Neuronal stem cell (in vitro differentiated cells): ENCODE measurements around the gene BMP6.

ENCODE experiments used
- DNase-seq: peaks from one replicate; pipeline ENCODE4 v3.0.0-alpha.2; 2013; ENCODE audit warnings: low spot score
- H2AFZ ChIP-seq: one replicate; pipeline ENCODE4 v1.6.1; 2013; ENCODE audit warnings: mild to moderate bottlenecking, low read length, inconsistent platforms
- H2AK5ac ChIP-seq: 2 replicates; pipeline ENCODE4 v1.6.1; 2013; ENCODE audit warnings: low read depth, mild to moderate bottlenecking, inconsistent platforms, low read length, moderate library complexity, mixed read lengths
- H2BK120ac ChIP-seq: 2 replicates; pipeline ENCODE4 v1.6.1; 2013; ENCODE audit warnings: low read depth, mild to moderate bottlenecking, inconsistent platforms, low read length, moderate library complexity, mixed read lengths
- H2BK12ac ChIP-seq: one replicate; pipeline ENCODE4 v1.6.1; 2013; ENCODE audit warnings: low read length, inconsistent platforms
- H2BK15ac ChIP-seq: 2 replicates; pipeline ENCODE4 v1.6.1; 2013; ENCODE audit warnings: mild to moderate bottlenecking, low read length, inconsistent platforms, mixed read lengths
- H2BK5ac ChIP-seq: one replicate; pipeline ENCODE4 v1.6.1; 2013; ENCODE audit warnings: inconsistent platforms, mild to moderate bottlenecking, low read length, moderate library complexity
- H3K14ac ChIP-seq: one replicate; pipeline ENCODE4 v1.6.1; 2013; ENCODE audit warnings: low read length, inconsistent platforms
- H3K18ac ChIP-seq: 2 replicates; pipeline ENCODE4 v1.6.1; 2013; ENCODE audit warnings: low read length, inconsistent platforms
- H3K23ac ChIP-seq: 2 replicates; pipeline ENCODE4 v1.6.1; 2013; ENCODE audit warnings: low read depth, mild to moderate bottlenecking, mixed read lengths, low read length, inconsistent platforms; ENCODE audit not compliant: poor library complexity
- H3K27ac ChIP-seq: replicated peaks from 3 replicates; pipeline ENCODE4 v1.5.1; 2013; ENCODE audit warnings: low read length, inconsistent platforms
- H3K27me3 ChIP-seq, 3 experiments: 2 replicates each; pipeline ENCODE4 v1.6.1; 2013; ENCODE audit warnings: low read length in 3 of 3, mild to moderate bottlenecking in 2 of 3, inconsistent platforms in 1 of 3, low read depth in 1 of 3, mixed read lengths in 1 of 3, moderate library complexity in 1 of 3; ENCODE audit not compliant: control insufficient read depth in 3 of 3, insufficient read depth in 3 of 3
- H3K36me3 ChIP-seq, 2 donors: replicated peaks in 1 of 2; 2 replicates each; pipeline ENCODE4 v1.6.1; 2013; ENCODE audit warnings: low read length in 2 of 2; ENCODE audit not compliant: control insufficient read depth in 2 of 2, insufficient read depth in 2 of 2
- H3K4ac ChIP-seq: 2 replicates; pipeline ENCODE4 v1.6.1; 2013; ENCODE audit warnings: inconsistent platforms, mild to moderate bottlenecking, low read length, moderate library complexity
- H3K4me1 ChIP-seq, 2 donors: 1 replicate in 1 of 2; 2 replicates in 1 of 2; pipeline ENCODE4 v1.6.1; 2013; ENCODE audit warnings: low read length in 2 of 2, low read depth in 1 of 2; ENCODE audit not compliant: control insufficient read depth in 2 of 2, insufficient read depth in 1 of 2
- H3K4me2 ChIP-seq: one replicate; pipeline ENCODE4 v1.6.1; 2013; ENCODE audit warnings: mild to moderate bottlenecking, low read length, inconsistent platforms; ENCODE audit not compliant: insufficient read depth, poor library complexity, severe bottlenecking
- H3K4me3 ChIP-seq, 2 donors: 2 replicates each; pipeline ENCODE4 v1.5.1; 2013; ENCODE audit warnings: low read length in 2 of 2, mild to moderate bottlenecking in 2 of 2, inconsistent platforms in 1 of 2, moderate library complexity in 1 of 2
- H3K79me1 ChIP-seq: one replicate; pipeline ENCODE4 v1.6.1; 2013; ENCODE audit warnings: low read depth, mild to moderate bottlenecking, inconsistent platforms, low read length, moderate library complexity
- H3K9ac ChIP-seq: one replicate; pipeline ENCODE4 v1.6.1; 2013; ENCODE audit warnings: mild to moderate bottlenecking, low read depth, low read length, inconsistent platforms; ENCODE audit not compliant: poor library complexity
- H3K9me3 ChIP-seq, 2 donors: replicated peaks in 1 of 2; 2 replicates each; pipeline versions ENCODE3 to v1.6.1; 2013; ENCODE audit warnings: low read length in 2 of 2, mild to moderate bottlenecking in 2 of 2, inconsistent platforms in 1 of 2, low read depth in 1 of 2, mixed read lengths in 1 of 2, moderate library complexity in 1 of 2; ENCODE audit not compliant: control insufficient read depth in 2 of 2, insufficient read depth in 1 of 2
- H4K8ac ChIP-seq: one replicate; pipeline ENCODE4 v1.6.1; 2013; ENCODE audit warnings: low read depth, mild to moderate bottlenecking, inconsistent platforms, low read length, moderate library complexity
- H4K91ac ChIP-seq: one replicate; pipeline ENCODE4 v1.6.1; 2013; ENCODE audit warnings: low read length, low read depth, mild to moderate bottlenecking, inconsistent platforms; ENCODE audit not compliant: poor library complexity
- WGBS, 2 donors: extraction: QIAGEN DNeasy Blood & Tissue Kit; methylation state at CpG; one replicate each; pipeline ENCODE4 v1.1.7; 2013; ENCODE audit warnings: missing lambda C conversion rate in 2 of 2, mixed read lengths in 1 of 2; ENCODE audit not compliant: insufficient read length in 2 of 2, insufficient replicate concordance in 1 of 2; ENCODE audit errors: extremely low coverage in 2 of 2; 5-methylcytosine and 5-hydroxymethylcytosine counted together

The BMP6 gene

DNA sequence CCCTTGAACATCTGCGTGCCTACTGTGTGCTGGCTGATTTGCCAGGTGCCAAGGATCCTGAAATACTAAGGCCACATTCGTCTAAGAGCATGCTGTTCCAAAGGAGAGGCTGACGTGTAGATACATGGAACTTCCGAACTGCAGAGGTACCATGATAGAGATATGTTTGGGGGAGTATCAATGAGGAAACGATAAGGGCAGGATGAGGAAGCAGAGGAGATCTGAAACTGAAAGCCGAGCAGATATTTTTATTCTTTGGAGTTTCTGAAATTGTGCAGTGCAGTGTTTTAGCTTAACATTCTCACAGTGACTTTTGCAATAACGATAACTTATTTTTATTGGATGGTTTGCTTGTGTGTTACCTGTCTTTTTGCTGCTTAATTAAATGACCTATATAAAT, 24.3 kb downstream of the BMP6 start:
- Histone ChIP-seq H3K9me3 (no peaks in the 10 kb centered on the region), H3K4me1 (no peaks in the 10 kb centered on the region), H3K9ac (no peak overlapping the region), H3K4ac (no peak overlapping the region), H2AFZ (no peak overlapping the region), H3K27me3 (peaks cover 0 to 9% (median 0%) of the 10 kb centered on the region in 3 experiments), H3K4me2 (no peak overlapping the region), H3K4me3 (no peak overlapping the region), H2BK5ac (no peak overlapping the region), H2AK5ac (no peak overlapping the region), H3K36me3 (no peaks in the 10 kb centered on the region), H4K8ac (no peak overlapping the region), H3K23ac (no peak overlapping the region), H3K18ac (no peak overlapping the region), H2BK15ac (no peak overlapping the region), H4K91ac (no peak overlapping the region), H3K79me1 (no peaks in the 10 kb centered on the region), H3K14ac (no peak overlapping the region), H2BK120ac (no peak overlapping the region), H3K27ac (no peak overlapping the region), H2BK12ac (no peak overlapping the region)
- DNase-seq = no peak
- no CpG with 5 or more reads among the region's 7 CpGs for WGBS, 2 donors

DNA sequence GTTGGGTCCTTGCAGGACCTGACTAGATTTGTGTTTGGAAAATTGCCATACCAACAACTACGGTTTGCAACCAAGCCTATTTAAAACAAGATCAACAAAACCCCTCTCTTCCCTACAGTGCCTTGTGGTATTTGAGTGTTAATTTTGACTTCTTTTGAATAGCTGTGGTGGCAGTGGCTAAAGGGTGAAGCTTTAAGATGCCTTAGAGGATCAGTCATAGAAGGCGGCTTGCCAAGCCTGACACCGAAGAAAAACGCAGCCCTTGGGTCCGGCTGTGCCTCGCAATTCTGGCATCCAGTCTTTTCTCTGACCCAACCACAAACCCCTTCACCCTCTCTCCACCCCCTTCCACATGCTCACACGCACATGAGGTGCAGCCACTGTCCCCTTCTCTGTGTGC, 32.6 kb downstream of the BMP6 start:
- H4K8ac ChIP-seq = no peak overlapping the region

GRCh38 chr6:7759320-7759719, 33.4 kb downstream of the BMP6 start:
- no peak overlapping the region for H4K8ac ChIP-seq
- H2BK5ac ChIP-seq = no peak overlapping the region
- H2AFZ ChIP-seq = no peak overlapping the region
- no peak overlapping the region for H2BK120ac ChIP-seq
- no peak overlapping the region for H2BK12ac ChIP-seq
- DNase-seq = no peak
- no peak overlapping the region for H3K4ac ChIP-seq
- WGBS, 2 donors = no CpG with 5 or more reads among the region's 3 CpGs
- H3K4me1 ChIP-seq = peaks cover 0 to 1% of the 10 kb centered on the region in 2 donors
- H2AK5ac ChIP-seq = no peak overlapping the region
- no peaks in the 10 kb centered on the region for H3K36me3 ChIP-seq
- no peak overlapping the region for H3K4me2 ChIP-seq
- H3K9ac ChIP-seq = no peak overlapping the region
- no peak overlapping the region for H3K14ac ChIP-seq
- no peaks in the 10 kb centered on the region for H3K9me3 ChIP-seq
- H3K79me1 ChIP-seq = no peaks in the 10 kb centered on the region
- H3K27ac ChIP-seq = no peak overlapping the region
- no peak overlapping the region for H3K23ac ChIP-seq
- H3K18ac ChIP-seq = no peak overlapping the region
- no peak overlapping the region for H4K91ac ChIP-seq
- H3K4me3 ChIP-seq = no peak overlapping the region
- H2BK15ac ChIP-seq = no peak overlapping the region
- peaks cover 0 to 11% (median 0%) of the 10 kb centered on the region in 3 experiments for H3K27me3 ChIP-seq

More for the DNA sequence above, 32.6 kb downstream of the BMP6 start:
- no peak overlapping the region for H3K4me2 ChIP-seq
- WGBS, 2 donors = no CpG with 5 or more reads among the region's 7 CpGs
- H2BK15ac ChIP-seq = no peak overlapping the region
- no peak overlapping the region for H2BK5ac ChIP-seq
- no peaks in the 10 kb centered on the region for H3K79me1 ChIP-seq
- H2BK12ac ChIP-seq = no peak overlapping the region
- no peak overlapping the region for H3K4me3 ChIP-seq
- no peak overlapping the region for H3K27ac ChIP-seq
- H3K14ac ChIP-seq = peak overlapping the region; percentile 63
- no peak overlapping the region for H2AK5ac ChIP-seq
- no peak overlapping the region for H2BK120ac ChIP-seq
- H3K4ac ChIP-seq = no peak overlapping the region
- no peak overlapping the region for H4K91ac ChIP-seq
- H3K36me3 ChIP-seq = no peaks in the 10 kb centered on the region
- H3K4me1 ChIP-seq = peaks cover 0 to under 1% of the 10 kb centered on the region in 2 donors
- no peak overlapping the region for H3K9ac ChIP-seq
- DNase-seq = no peak
- H3K9me3 ChIP-seq = no peaks in the 10 kb centered on the region
- H3K27me3 ChIP-seq = peaks cover 0 to 6% (median 0%) of the 10 kb centered on the region in 3 experiments
- H3K18ac ChIP-seq = no peak overlapping the region
- no peak overlapping the region for H3K23ac ChIP-seq
- H2AFZ ChIP-seq = no peak overlapping the region

GRCh38 chr6:7761051-7761450, 35.2 kb downstream of the BMP6 start:
- Histone ChIP-seq H2AK5ac (no peak overlapping the region), H2BK120ac (no peak overlapping the region), H3K14ac (no peak overlapping the region), H3K4me2 (no peak overlapping the region), H4K8ac (no peak overlapping the region), H3K4ac (no peak overlapping the region), H3K4me3 (no peak overlapping the region), H3K27ac (no peak overlapping the region), H2BK15ac (no peak overlapping the region), H2BK5ac (no peak overlapping the region), H2AFZ (no peak overlapping the region), H3K79me1 (no peaks in the 10 kb centered on the region), H3K18ac (no peak overlapping the region), H4K91ac (no peak overlapping the region), H2BK12ac (no peak overlapping the region), H3K23ac (no peak overlapping the region), H3K9me3 (no peaks in the 10 kb centered on the region), H3K4me1 (peaks cover 0 to 1% of the 10 kb centered on the region in 2 donors), H3K36me3 (no peaks in the 10 kb centered on the region), H3K27me3 (peaks cover 0 to 11% (median 0%) of the 10 kb centered on the region in 3 experiments), H3K9ac (no peak overlapping the region)
- no CpG with 5 or more reads among the region's 3 CpGs for WGBS, 2 donors
- no peak for DNase-seq
